HG03521 (cell line): Measurements from ENCODE around the gene TWIST2.

ENCODE experiments used
- ATAC-seq: cut with Tn5 transposase; IDR thresholded peaks from one replicate; pipeline ENCODE4 v1.9.1; 2021; ENCODE audit warnings: mild to moderate bottlenecking, moderate library complexity; ENCODE audit not compliant: unreplicated experiment

TWIST2 gene

GRCh38 chr2:238855891-238856580 lies 8.2 kb downstream of the TWIST2 start:
- no peak for ATAC-seq

GRCh38 chr2:238856713-238857567 lies 9.1 kb downstream of the TWIST2 start:
- ATAC-seq, result no peak

GRCh38 chr2:238857959-238858358 lies 10.1 kb downstream of the TWIST2 start:
- ATAC-seq, result no peak

- ATAC-seq, result no peak
Observed at GRCh38 chr2:238859636-238860347, 11.9 kb downstream of the TWIST2 start.

GRCh38 chr2:238861013-238861730 lies 13.3 kb downstream of the TWIST2 start:
- ATAC-seq, result no peak

- no peak for ATAC-seq
Observed at GRCh38 chr2:238861766-238862315, 14.0 kb downstream of the TWIST2 start.

- no peak for ATAC-seq
Observed at GRCh38 chr2:238862701-238863100, 14.8 kb downstream of the TWIST2 start.

GRCh38 chr2:238863231-238863630 lies 15.3 kb downstream of the TWIST2 start:
- ATAC-seq, result no peak

GRCh38 chr2:238863749-238864206 lies 15.9 kb downstream of the TWIST2 start:
- no peak for ATAC-seq

GRCh38 chr2:238864207-238865014 lies 16.5 kb downstream of the TWIST2 start:
- ATAC-seq, result no peak

GRCh38 chr2:238865015-238865719 lies 17.3 kb downstream of the TWIST2 start:
- no peak for ATAC-seq

- no peak for ATAC-seq
Observed at GRCh38 chr2:238865744-238866355, 18.0 kb downstream of the TWIST2 start.

- no peak for ATAC-seq
Observed at GRCh38 chr2:238866656-238867277, 18.9 kb downstream of the TWIST2 start.

GRCh38 chr2:238868067-238868524 lies 20.2 kb downstream of the TWIST2 start:
- ATAC-seq, result no peak

- no peak for ATAC-seq
Observed at GRCh38 chr2:238868616-238869292, 20.9 kb downstream of the TWIST2 start.

GRCh38 chr2:238869293-238870124 lies 21.6 kb downstream of the TWIST2 start:
- ATAC-seq, result no peak

GRCh38 chr2:238870261-238870660 lies 22.4 kb downstream of the TWIST2 start:
- ATAC-seq, result no peak
